Measurements from ENCODE around the gene ARHGEF19. TPM values are rescaled to one million over a fixed set of nuclear protein-coding genes. Genes with fewer than 3 reads are reported as not detected.
A peak's percentile ranks its signal among the peaks of the same experiment; 100 is the strongest.
"Not testable (repeated sequence)": the region's sequence is repeated elsewhere in the genome, so short reads cannot be mapped to it uniquely, and the experiment has no call there.

The ARHGEF19 gene
- total and polyA plus RNA-seq, 3 donors from 2014 or later: 6.0 to 10.1 (median 8.5) TPM

- Histone ChIP-seq H3K9me3 (no peaks in the 10 kb centered on the region), H3K4me1 (no peaks in the 10 kb centered on the region), H3K4me3 (no peak overlapping the region), H3K27me3 (no peaks in the 10 kb centered on the region), H3K27ac (no peak overlapping the region), H3K36me3 (ENCODE audit: low read depth, missing control alignments) (no peaks in the 10 kb centered on the region)
- no peak for TF ChIP-seq POLR2A (IDR thresholded peaks at IDR 0.05)
- TF ChIP-seq, protein P1, sequence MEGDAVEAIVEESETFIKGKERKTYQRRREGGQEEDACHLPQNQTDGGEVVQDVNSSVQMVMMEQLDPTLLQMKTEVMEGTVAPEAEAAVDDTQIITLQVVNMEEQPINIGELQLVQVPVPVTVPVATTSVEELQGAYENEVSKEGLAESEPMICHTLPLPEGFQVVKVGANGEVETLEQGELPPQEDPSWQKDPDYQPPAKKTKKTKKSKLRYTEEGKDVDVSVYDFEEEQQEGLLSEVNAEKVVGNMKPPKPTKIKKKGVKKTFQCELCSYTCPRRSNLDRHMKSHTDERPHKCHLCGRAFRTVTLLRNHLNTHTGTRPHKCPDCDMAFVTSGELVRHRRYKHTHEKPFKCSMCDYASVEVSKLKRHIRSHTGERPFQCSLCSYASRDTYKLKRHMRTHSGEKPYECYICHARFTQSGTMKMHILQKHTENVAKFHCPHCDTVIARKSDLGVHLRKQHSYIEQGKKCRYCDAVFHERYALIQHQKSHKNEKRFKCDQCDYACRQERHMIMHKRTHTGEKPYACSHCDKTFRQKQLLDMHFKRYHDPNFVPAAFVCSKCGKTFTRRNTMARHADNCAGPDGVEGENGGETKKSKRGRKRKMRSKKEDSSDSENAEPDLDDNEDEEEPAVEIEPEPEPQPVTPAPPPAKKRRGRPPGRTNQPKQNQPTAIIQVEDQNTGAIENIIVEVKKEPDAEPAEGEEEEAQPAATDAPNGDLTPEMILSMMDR (IDR thresholded peaks at IDR 0.05): no peak
- intact Hi-C loops (cut with DNase I; ENCODE audit: low total_unique reads): no loop called here
- WGBS, 2 donors: 88 to 92% methylated on average over 2 of the region's 3 CpGs
- no peak for DNase-seq
These were observed 15.6 kb downstream of the ARHGEF19 start for GRCh38 chr1:16196874-16197273.

GRCh38 chr1:16196139-16196538, 16.3 kb downstream of the ARHGEF19 start:
- H3K36me3 ChIP-seq (ENCODE audit: low read depth, missing control alignments); H3K4me1 ChIP-seq; intact Hi-C loops (cut with DNase I; ENCODE audit: low total_unique reads); H3K27me3 ChIP-seq; H3K4me3 ChIP-seq; H3K9me3 ChIP-seq; DNase-seq: not testable (repeated sequence)
- 96 to 97% methylated on average over 4 of the region's 4 CpGs for WGBS, 2 donors
- H3K27ac ChIP-seq: peak overlapping the region; percentile 39 to 79

DNA sequence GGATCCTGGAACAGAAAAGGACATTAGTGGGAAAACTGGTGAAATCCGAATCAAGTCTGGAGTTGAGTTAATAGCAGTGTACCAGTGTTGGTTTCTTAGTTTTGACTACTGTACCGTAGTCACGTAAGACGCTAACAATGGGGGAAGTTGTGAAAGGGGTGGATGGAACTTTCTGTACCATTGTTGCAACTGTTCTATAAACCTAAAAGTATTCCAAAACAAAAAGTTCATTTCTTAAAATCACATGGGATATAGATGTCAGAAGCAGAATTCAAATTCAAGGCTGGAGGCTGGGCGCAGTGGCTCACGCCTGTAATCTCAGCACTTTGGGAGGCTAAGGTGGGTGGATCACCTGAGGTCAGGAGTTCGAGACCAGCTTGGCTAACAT, 16.9 kb downstream of the ARHGEF19 start:
- no peak for DNase-seq
- TF ChIP-seq, protein P1 (IDR thresholded peaks at IDR 0.05): no peak
- no peak for TF ChIP-seq POLR2A (IDR thresholded peaks at IDR 0.05)
- WGBS, 2 donors: 44 to 57% methylated on average over 7 of the region's 7 CpGs
- no peak overlapping the region for H3K4me3 ChIP-seq
- no peaks in the 10 kb centered on the region for H3K9me3 ChIP-seq
- no peaks in the 10 kb centered on the region for H3K27me3 ChIP-seq
- intact Hi-C loops (cut with DNase I; ENCODE audit: low total_unique reads): no loop called here
- H3K36me3 ChIP-seq (ENCODE audit: low read depth, missing control alignments): no peaks in the 10 kb centered on the region
- no peaks in the 10 kb centered on the region for H3K4me1 ChIP-seq
- peak overlapping the region; percentile 9 to 79 for H3K27ac ChIP-seq

GRCh38 chr1:16191916-16192546, 20.4 kb downstream of the ARHGEF19 start:
- intact Hi-C loops (cut with DNase I; ENCODE audit: low total_unique reads): no loop called here
- Histone ChIP-seq H3K4me1 (no peaks in the 10 kb centered on the region), H3K27ac (no peak overlapping the region), H3K4me3 (no peak overlapping the region), H3K36me3 (ENCODE audit: low read depth, missing control alignments) (no peaks in the 10 kb centered on the region), H3K27me3 (no peaks in the 10 kb centered on the region), H3K9me3 (no peaks in the 10 kb centered on the region)
- TF ChIP-seq, protein P1 (IDR thresholded peaks at IDR 0.05): no peak
- no peak for TF ChIP-seq POLR2A (IDR thresholded peaks at IDR 0.05)
- no peak for DNase-seq
- WGBS, 2 donors: 88 to 97% methylated on average over 5 to 6 of the region's 6 CpGs

DNA sequence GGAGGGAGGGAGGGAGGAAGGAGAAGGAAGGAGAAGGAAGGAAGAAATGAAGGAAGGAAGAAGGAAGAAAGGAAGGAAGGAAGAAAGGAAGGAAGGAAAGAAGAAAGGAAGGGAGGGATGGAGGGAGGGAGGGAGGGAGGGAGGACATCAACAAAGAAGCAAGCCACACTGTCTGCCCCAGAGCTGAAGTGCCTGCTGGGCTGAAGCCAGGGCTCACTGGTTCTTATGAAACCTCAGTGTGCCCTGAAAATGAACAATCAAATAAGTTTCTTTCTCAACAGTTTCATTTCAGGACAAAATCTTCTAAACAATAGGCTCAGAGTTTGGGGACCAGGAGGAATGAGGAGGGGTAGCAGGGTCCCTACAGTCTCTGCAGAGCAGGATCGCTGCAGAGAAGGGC, 21.1 kb downstream of the ARHGEF19 start:
- Histone ChIP-seq H3K27ac (no peak overlapping the region), H3K27me3 (no peaks in the 10 kb centered on the region), H3K9me3 (no peaks in the 10 kb centered on the region), H3K4me3 (no peak overlapping the region), H3K4me1 (no peaks in the 10 kb centered on the region), H3K36me3 (ENCODE audit: low read depth, missing control alignments) (no peaks in the 10 kb centered on the region)
- no peak for DNase-seq
- intact Hi-C loops (cut with DNase I; ENCODE audit: low total_unique reads): no loop called here
- 76 to 92% methylated on average over 1 of the region's 1 CpG for WGBS, 2 donors
- TF ChIP-seq, protein P1 (IDR thresholded peaks at IDR 0.05): no peak
- TF ChIP-seq POLR2A (IDR thresholded peaks at IDR 0.05): no peak

Measured in testis (tissue), 3 donors.